HPDE6-E6E7 (cell line): ENCODE data around the gene MED9.

Experiments
- DNase-seq: peaks from one replicate; pipeline ENCODE4 v3.0.0; 2011; ENCODE audit warnings: missing footprints; ENCODE audit errors: extremely low spot score

Gene MED9

GRCh38 chr17:17504341-17505140, 27.7 kb downstream of the MED9 start:
- no peak for DNase-seq

- no peak for DNase-seq
These were observed 28.4 kb downstream of the MED9 start for GRCh38 chr17:17505151-17505550.

GRCh38 chr17:17505610-17506171, 28.9 kb downstream of the MED9 start:
- DNase-seq = no peak

- no peak for DNase-seq
These were observed 29.5 kb downstream of the MED9 start for GRCh38 chr17:17506181-17506741.

GRCh38 chr17:17506893-17507464, 30.2 kb downstream of the MED9 start:
- DNase-seq = no peak

GRCh38 chr17:17507465-17508011, 30.7 kb downstream of the MED9 start:
- no peak for DNase-seq

- DNase-seq = no peak
These were observed 31.3 kb downstream of the MED9 start for GRCh38 chr17:17508019-17508535.

GRCh38 chr17:17508646-17509591, 32.1 kb downstream of the MED9 start:
- no peak for DNase-seq

GRCh38 chr17:17509601-17510425, 33.0 kb downstream of the MED9 start:
- no peak for DNase-seq

- DNase-seq = no peak
These were observed 33.9 kb downstream of the MED9 start for GRCh38 chr17:17510456-17511292.

- no peak for DNase-seq
These were observed 34.5 kb downstream of the MED9 start for GRCh38 chr17:17511293-17511741.

GRCh38 chr17:17511881-17512858, 35.4 kb downstream of the MED9 start:
- peak; percentile 93 for DNase-seq

- DNase-seq = no peak
These were observed 36.1 kb downstream of the MED9 start for GRCh38 chr17:17512866-17513265.

GRCh38 chr17:17513626-17514025, 36.8 kb downstream of the MED9 start:
- no peak for DNase-seq

- DNase-seq = no peak
These were observed 37.7 kb downstream of the MED9 start for GRCh38 chr17:17514361-17514992.

- no peak for DNase-seq
These were observed 38.5 kb downstream of the MED9 start for GRCh38 chr17:17514993-17515933.
